Measurements from ENCODE around the gene PRKCE. TPM values are rescaled to one million over a fixed set of nuclear protein-coding genes. Genes with fewer than 3 reads are reported as not detected.

The PRKCE gene
- total RNA-seq, 2 experiments from 2014 or later = 15.4 to 16.2 TPM

GRCh38 chr2:45973426-45973825 lies 322.0 kb downstream of the PRKCE start:
- no peak overlapping the region for H3K27ac Mint-ChIP-seq
- no peaks in the 10 kb centered on the region for H3K4me1 Mint-ChIP-seq (ENCODE audit: low read depth)
- POLR2A ChIA-PET = no interaction called here
- no peaks in the 10 kb centered on the region for H3K9me3 Mint-ChIP-seq (ENCODE audit: insufficient read depth)
- no peak for DNase-seq
- H3K4me3 Mint-ChIP-seq = no peak overlapping the region
- no peaks in the 10 kb centered on the region for H3K36me3 Mint-ChIP-seq (ENCODE audit: low read depth)
- ATAC-seq = no peak
- CTCF ChIA-PET = no interaction called here
- peaks cover 2% of the 10 kb centered on the region for H3K27me3 Mint-ChIP-seq (ENCODE audit: low read depth)

- Mint-ChIP-seq H3K36me3 (ENCODE audit: low read depth) (no peaks in the 10 kb centered on the region), H3K27ac (no peak overlapping the region), H3K4me3 (no peak overlapping the region), H3K4me1 (ENCODE audit: low read depth) (peaks cover 5% of the 10 kb centered on the region), H3K27me3 (ENCODE audit: low read depth) (peaks cover 2% of the 10 kb centered on the region), H3K9me3 (ENCODE audit: insufficient read depth) (no peaks in the 10 kb centered on the region)
- DNase-seq (no peak), ATAC-seq (no peak)
- ChIA-PET CTCF (interaction anchor here (1.6 kb wide), 1 partner anchor 20 kb away, joined by 4 read pairs; no protein-coding TSS in a partner anchor), POLR2A (no interaction called here)
Observed at GRCh38 chr2:45974056-45974455, 322.6 kb downstream of the PRKCE start.

- Mint-ChIP-seq H3K36me3 (ENCODE audit: low read depth) (no peaks in the 10 kb centered on the region), H3K9me3 (ENCODE audit: insufficient read depth) (no peaks in the 10 kb centered on the region), H3K4me1 (ENCODE audit: low read depth) (peaks cover 14% of the 10 kb centered on the region), H3K27me3 (ENCODE audit: low read depth) (peaks cover 2% of the 10 kb centered on the region), H3K27ac (no peak overlapping the region), H3K4me3 (no peak overlapping the region)
- no peak for ATAC-seq
- ChIA-PET CTCF (interaction anchor here (1.6 kb wide), 1 partner anchor 19 kb away, joined by 4 read pairs; no protein-coding TSS in a partner anchor), POLR2A (interaction anchor here (0.8 kb wide), 1 partner anchor 13 kb away, joined by 3 read pairs; no protein-coding TSS in a partner anchor)
- DNase-seq = no peak
Observed at GRCh38 chr2:45974762-45975408, 323.4 kb downstream of the PRKCE start.

- ATAC-seq (no peak), DNase-seq (no peak)
- H3K27ac Mint-ChIP-seq = no peak overlapping the region
- H3K4me3 Mint-ChIP-seq = no peak overlapping the region
- POLR2A ChIA-PET = no interaction called here
- CTCF ChIA-PET = no interaction called here
- peaks cover 18% of the 10 kb centered on the region for H3K4me1 Mint-ChIP-seq (ENCODE audit: low read depth)
- no peaks in the 10 kb centered on the region for H3K36me3 Mint-ChIP-seq (ENCODE audit: low read depth)
- H3K27me3 Mint-ChIP-seq (ENCODE audit: low read depth) = peaks cover 2% of the 10 kb centered on the region
- no peaks in the 10 kb centered on the region for H3K9me3 Mint-ChIP-seq (ENCODE audit: insufficient read depth)
Observed at GRCh38 chr2:45975752-45976517, 324.5 kb downstream of the PRKCE start.

- ATAC-seq (no peak), DNase-seq (no peak)
- no peaks in the 10 kb centered on the region for H3K36me3 Mint-ChIP-seq (ENCODE audit: low read depth)
- no peaks in the 10 kb centered on the region for H3K9me3 Mint-ChIP-seq (ENCODE audit: insufficient read depth)
- H3K4me1 Mint-ChIP-seq (ENCODE audit: low read depth) = peaks cover 18% of the 10 kb centered on the region
- ChIA-PET POLR2A (no interaction called here), CTCF (interaction anchor here (1.1 kb wide), 1 partner anchor 15 kb away, joined by 3 read pairs; no protein-coding TSS in a partner anchor)
- H3K4me3 Mint-ChIP-seq = no peak overlapping the region
- no peaks in the 10 kb centered on the region for H3K27me3 Mint-ChIP-seq (ENCODE audit: low read depth)
- no peak overlapping the region for H3K27ac Mint-ChIP-seq
Observed at GRCh38 chr2:45978302-45978859, 326.9 kb downstream of the PRKCE start.

GRCh38 chr2:45979065-45979464 lies 327.6 kb downstream of the PRKCE start:
- no peaks in the 10 kb centered on the region for H3K36me3 Mint-ChIP-seq (ENCODE audit: low read depth)
- ChIA-PET POLR2A (no interaction called here), CTCF (no interaction called here)
- H3K4me1 Mint-ChIP-seq (ENCODE audit: low read depth) = peaks cover 18% of the 10 kb centered on the region
- DNase-seq (no peak), ATAC-seq (no peak)
- no peaks in the 10 kb centered on the region for H3K27me3 Mint-ChIP-seq (ENCODE audit: low read depth)
- H3K27ac Mint-ChIP-seq = no peak overlapping the region
- no peaks in the 10 kb centered on the region for H3K9me3 Mint-ChIP-seq (ENCODE audit: insufficient read depth)
- no peak overlapping the region for H3K4me3 Mint-ChIP-seq

GRCh38 chr2:45980161-45980865 lies 328.8 kb downstream of the PRKCE start:
- no peak overlapping the region for H3K27ac Mint-ChIP-seq
- CTCF ChIA-PET = no interaction called here
- H3K4me3 Mint-ChIP-seq = no peak overlapping the region

GRCh38 chr2:45981384-45981930 lies 330.0 kb downstream of the PRKCE start:
- no peak for ATAC-seq
- H3K27ac Mint-ChIP-seq = no peak overlapping the region
- H3K9me3 Mint-ChIP-seq (ENCODE audit: insufficient read depth) = no peaks in the 10 kb centered on the region
- ChIA-PET POLR2A (no interaction called here), CTCF (no interaction called here)
- H3K4me3 Mint-ChIP-seq = no peak overlapping the region
- DNase-seq = no peak
- no peaks in the 10 kb centered on the region for H3K27me3 Mint-ChIP-seq (ENCODE audit: low read depth)
- peaks cover 18% of the 10 kb centered on the region for H3K4me1 Mint-ChIP-seq (ENCODE audit: low read depth)
- no peaks in the 10 kb centered on the region for H3K36me3 Mint-ChIP-seq (ENCODE audit: low read depth)

More at GRCh38 chr2:45980161-45980865, 328.8 kb downstream of the PRKCE start:
- Mint-ChIP-seq H3K4me1 (ENCODE audit: low read depth) (peaks cover 18% of the 10 kb centered on the region), H3K9me3 (ENCODE audit: insufficient read depth) (no peaks in the 10 kb centered on the region), H3K27me3 (ENCODE audit: low read depth) (no peaks in the 10 kb centered on the region), H3K36me3 (ENCODE audit: low read depth) (no peaks in the 10 kb centered on the region)
- ATAC-seq = no peak
- POLR2A ChIA-PET = no interaction called here
- no peak for DNase-seq

- ATAC-seq (no peak), DNase-seq (no peak)
- no peaks in the 10 kb centered on the region for H3K9me3 Mint-ChIP-seq (ENCODE audit: insufficient read depth)
- H3K27me3 Mint-ChIP-seq (ENCODE audit: low read depth) = no peaks in the 10 kb centered on the region
- CTCF ChIA-PET = no interaction called here
- POLR2A ChIA-PET = no interaction called here
- peaks cover 18% of the 10 kb centered on the region for H3K4me1 Mint-ChIP-seq (ENCODE audit: low read depth)
- H3K4me3 Mint-ChIP-seq = no peak overlapping the region
- no peak overlapping the region for H3K27ac Mint-ChIP-seq
- H3K36me3 Mint-ChIP-seq (ENCODE audit: low read depth) = no peaks in the 10 kb centered on the region
Observed at GRCh38 chr2:45982096-45982495, 330.6 kb downstream of the PRKCE start.

- CTCF ChIA-PET = interaction anchor here (2.1 kb wide), 1 partner anchor 10 kb away, joined by 8 read pairs; no protein-coding TSS in a partner anchor
- POLR2A ChIA-PET = no interaction called here
- no peak overlapping the region for H3K27ac Mint-ChIP-seq
- no peak overlapping the region for H3K4me3 Mint-ChIP-seq
- DNase-seq (no peak), ATAC-seq (no peak)
- H3K36me3 Mint-ChIP-seq (ENCODE audit: low read depth) = no peaks in the 10 kb centered on the region
- H3K27me3 Mint-ChIP-seq (ENCODE audit: low read depth) = no peaks in the 10 kb centered on the region
- H3K9me3 Mint-ChIP-seq (ENCODE audit: insufficient read depth) = no peaks in the 10 kb centered on the region
- peaks cover 18% of the 10 kb centered on the region for H3K4me1 Mint-ChIP-seq (ENCODE audit: low read depth)
Observed at GRCh38 chr2:45983213-45983612, 331.7 kb downstream of the PRKCE start.

- POLR2A ChIA-PET = no interaction called here
- CTCF ChIA-PET = interaction anchor here (0.7 to 2.1 kb wide), 2 partner anchors 9 to 333 kb away, joined by 3 to 8 read pairs; no protein-coding TSS in a partner anchor
Observed at GRCh38 chr2:45984366-45984765, 332.9 kb downstream of the PRKCE start.

More at GRCh38 chr2:45984366-45984765, 332.9 kb downstream of the PRKCE start:
- Mint-ChIP-seq H3K27me3 (ENCODE audit: low read depth) (no peaks in the 10 kb centered on the region), H3K4me1 (ENCODE audit: low read depth) (peaks cover 9% of the 10 kb centered on the region), H3K9me3 (ENCODE audit: insufficient read depth) (no peaks in the 10 kb centered on the region), H3K36me3 (ENCODE audit: low read depth) (no peaks in the 10 kb centered on the region), H3K4me3 (no peak overlapping the region), H3K27ac (no peak overlapping the region)
- ATAC-seq = no peak
- DNase-seq = no peak

Measured in activated CD8-positive, alpha-beta T cell treated with anti-CD3 and anti-CD28 coated beads, Interleukin-2, amount 10 ng/mL, durations not matched to agents 7 days and 5 days (primary cell).